Esophagus squamous epithelium (tissue), 4 donors: ENCODE measurements around the gene CEP164.

Experiments
- CTCF ChIP-seq, 6 experiments: fragments of 450-650 bp in 4 of 6; fragments of 200-600 bp in 2 of 6; sonication (generic) in 2 of 6; IDR thresholded peaks; one replicate each; pipeline ENCODE4 v1.5.1; 2016 to 2019; ENCODE audit warnings: antibody characterized with exemption in 6 of 6, mild to moderate bottlenecking in 4 of 6, moderate library complexity in 4 of 6
- POLR2A ChIP-seq, 4 donors: fragments of 450-650 bp; IDR thresholded peaks; one replicate each; pipeline ENCODE4 v1.6.1; 2017; ENCODE audit warnings: antibody characterized with exemption in 4 of 4, mild to moderate bottlenecking in 4 of 4, moderate library complexity in 3 of 4

- no peak for TF ChIP-seq POLR2A (IDR thresholded peaks at IDR 0.05)
- TF ChIP-seq CTCF (IDR thresholded peaks at IDR 0.05) = no peak
Observed at GRCh38 chr11:117328375-117329010, 839 bp downstream of the CEP164 start.
